ENCODE data around the gene DIPK1B. TPM values are rescaled to one million over a fixed set of nuclear protein-coding genes. Genes with fewer than 3 reads are reported as not detected.

Gene DIPK1B
- 51.3 and 52.9 TPM in 2 replicates for total RNA-seq
- long read RNA-seq, transcript FAM69B-201 (3 exons, 2,410 nt): major isoform, 6 of 13 reads
- long read RNA-seq, partial matches to known transcripts: 4 of 13 reads
- long read RNA-seq, other reads (novel, unspliced or antisense): 2 of 13 reads

GRCh38 chr9:136711751-136712689 is at the start of gene DIPK1B:
TSS of gene DIPK1B (plus strand) at chr9:136712572. CDS start at chr9:136712666, 94 bp downstream.
- TF ChIP-seq CTCF (IDR thresholded peaks at IDR 0.05; ENCODE audit: unreplicated experiment): peak; percentile 10
- peaks cover 10% of the 10 kb centered on the region for H3K27me3 Mint-ChIP-seq
- H3K27ac Mint-ChIP-seq: peak within 1 kb of the TSS; percentile 20
- H3K36me3 Mint-ChIP-seq (ENCODE audit: insufficient read depth): peaks cover 5% of the 10 kb centered on the region
- H3K4me3 Mint-ChIP-seq (ENCODE audit: low read depth): peak within 1 kb of the TSS; percentile 71
- peak; percentile 53 for DNase-seq (ENCODE audit: low spot score, unreplicated experiment)
- no peaks in the 10 kb centered on the region for H3K9me3 Mint-ChIP-seq (ENCODE audit: low read depth)
- H3K4me1 Mint-ChIP-seq (ENCODE audit: low read depth): peaks cover 4% of the 10 kb centered on the region

DNA sequence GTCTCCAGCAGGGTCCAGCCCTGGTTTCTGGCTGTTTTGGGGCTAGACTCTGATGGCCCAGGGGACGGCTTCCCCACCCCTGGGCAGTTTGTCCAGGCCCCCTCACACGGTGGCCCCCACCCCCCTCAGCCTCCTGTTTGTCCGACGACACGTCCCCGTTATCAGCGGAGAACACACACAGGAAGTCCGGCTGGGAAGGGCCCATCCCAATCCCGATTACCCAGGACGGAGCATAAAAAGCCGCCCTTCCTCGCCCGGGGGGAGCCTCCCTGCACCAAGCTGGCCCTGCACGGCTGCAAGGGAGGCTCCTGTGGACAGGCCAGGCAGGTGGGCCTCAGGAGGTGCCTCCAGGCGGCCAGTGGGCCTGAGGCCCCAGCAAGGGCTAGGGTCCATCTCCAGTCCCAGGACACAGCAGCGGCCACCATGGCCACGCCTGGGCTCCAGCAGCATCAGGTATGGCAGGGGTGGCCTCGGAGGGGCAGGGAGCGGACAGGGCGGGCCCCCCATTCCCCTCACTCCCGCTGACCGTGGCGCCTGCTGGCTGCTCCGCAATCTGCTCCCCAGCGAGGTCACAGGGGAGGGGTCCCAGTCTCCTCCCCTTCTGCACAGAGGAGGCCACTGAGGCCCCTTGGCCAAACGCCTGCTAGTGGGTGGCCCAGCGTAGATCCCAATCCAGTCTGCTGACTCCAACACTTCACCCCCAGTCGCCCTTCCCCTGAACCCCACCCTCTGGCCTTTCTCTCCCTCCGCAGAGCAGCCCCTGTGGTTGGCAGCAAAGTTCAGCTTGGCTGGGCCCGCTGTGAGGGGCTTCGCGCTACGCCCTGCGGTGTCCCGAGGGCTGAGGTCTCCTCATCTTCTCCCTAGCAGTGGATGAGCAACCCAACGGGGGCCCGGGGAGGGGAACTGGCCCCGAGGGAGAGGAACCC is 49.5 kb upstream of the DIPK1B start, which contains the start of gene EGFL7:
TSS of gene EGFL7 (plus strand) at position 261 of the 926 bp plus-strand sequence. CDS start 5,367 bp downstream, outside the sequence.
- Mint-ChIP-seq H3K36me3 (ENCODE audit: insufficient read depth) (no peaks in the 10 kb centered on the region), H3K9me3 (ENCODE audit: low read depth) (no peaks in the 10 kb centered on the region)

DNA sequence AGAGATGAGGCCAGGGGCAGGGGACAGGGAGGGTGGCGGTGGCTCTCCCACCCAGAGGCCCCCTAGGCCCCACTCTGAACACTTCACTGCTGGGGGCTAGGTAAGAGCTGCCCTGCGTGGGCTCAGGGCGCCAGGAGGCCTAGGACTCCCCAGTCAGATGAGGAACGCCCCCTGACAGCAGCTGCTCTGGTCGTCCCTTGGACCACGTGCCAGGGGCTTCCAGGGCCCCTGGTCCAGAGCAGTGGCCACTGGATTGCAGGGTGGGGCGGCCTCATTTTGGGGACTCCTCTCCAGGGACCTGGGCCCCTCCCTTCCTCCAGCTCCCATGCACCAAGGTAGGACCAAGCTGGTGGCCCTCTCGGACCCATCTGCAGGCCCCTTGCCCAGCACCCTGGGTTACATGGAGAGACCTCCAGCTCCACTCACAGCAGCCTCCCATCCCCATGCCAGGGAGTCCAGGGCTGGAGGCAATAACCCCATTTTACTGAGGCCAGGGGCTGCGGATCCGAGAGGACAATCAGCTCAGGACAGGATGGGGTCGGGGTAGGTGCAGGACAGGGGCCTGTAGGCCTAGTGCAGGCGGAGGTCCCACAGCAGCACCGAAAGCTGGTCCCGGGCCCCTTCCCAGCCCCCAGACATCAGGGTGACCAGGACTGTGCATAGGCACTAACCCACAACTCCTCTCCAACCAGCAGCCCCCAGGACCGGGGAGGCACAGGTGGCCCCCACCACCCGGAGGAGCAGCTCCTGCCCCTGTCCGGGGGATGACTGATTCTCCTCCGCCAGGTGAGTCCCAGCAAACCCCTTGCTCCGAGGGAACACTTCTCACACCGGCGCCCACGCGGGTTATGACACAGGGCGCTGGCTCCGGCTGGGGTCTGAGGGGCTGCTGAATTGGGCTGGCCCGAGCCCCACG is 48.1 kb upstream of the DIPK1B start:
- Mint-ChIP-seq H3K9me3 (ENCODE audit: low read depth) (no peaks in the 10 kb centered on the region), H3K4me1 (ENCODE audit: low read depth) (peaks cover 1% of the 10 kb centered on the region), H3K27ac (no peak overlapping the region), H3K4me3 (ENCODE audit: low read depth) (peak overlapping the region; percentile 73), H3K27me3 (no peaks in the 10 kb centered on the region), H3K36me3 (ENCODE audit: insufficient read depth) (no peaks in the 10 kb centered on the region)
- DNase-seq (ENCODE audit: low spot score, unreplicated experiment): no peak
- no peak for TF ChIP-seq CTCF (IDR thresholded peaks at IDR 0.05; ENCODE audit: unreplicated experiment)

More for the DNA sequence above, 49.5 kb upstream of the DIPK1B start, which contains the start of gene EGFL7:
- Mint-ChIP-seq H3K4me1 (ENCODE audit: low read depth) (peaks cover 1% of the 10 kb centered on the region), H3K4me3 (ENCODE audit: low read depth) (peak within 1 kb of the TSS; percentile 5), H3K27me3 (peaks cover 5% of the 10 kb centered on the region), H3K27ac (no peak within 1 kb of the TSS)
- DNase-seq (ENCODE audit: low spot score, unreplicated experiment): no peak
- TF ChIP-seq CTCF (IDR thresholded peaks at IDR 0.05; ENCODE audit: unreplicated experiment): no peak

DNA sequence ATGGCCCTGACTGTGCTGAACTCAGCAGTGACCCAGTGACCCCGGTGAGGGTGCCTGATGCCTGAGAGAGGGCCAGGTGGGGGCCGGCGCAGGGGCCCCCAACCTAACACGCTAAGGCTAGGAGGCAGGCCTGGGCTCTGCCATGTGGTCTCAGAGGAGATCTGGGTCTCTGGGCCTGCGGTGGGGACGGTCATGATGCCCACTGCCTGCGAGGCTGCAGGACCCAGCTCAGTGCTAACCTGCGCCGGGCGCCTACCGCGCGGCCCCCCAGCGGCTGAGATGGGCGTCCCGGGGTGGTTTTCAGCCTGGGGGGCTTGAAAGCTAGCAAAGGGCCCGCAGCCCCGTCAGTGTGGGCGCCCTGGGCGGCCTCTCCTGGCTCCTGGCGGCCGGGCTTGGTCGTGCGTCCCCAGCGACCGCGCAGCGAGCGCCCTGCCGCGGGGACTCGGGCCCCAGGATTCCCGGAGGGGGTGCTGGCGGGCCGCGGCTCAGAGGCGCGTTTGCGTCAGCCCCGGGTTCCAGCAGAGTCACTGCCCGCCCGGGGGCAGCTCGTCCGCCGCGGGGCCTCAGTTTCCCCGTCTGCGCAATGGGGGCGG is 47.2 kb upstream of the DIPK1B start:
- Mint-ChIP-seq H3K36me3 (ENCODE audit: insufficient read depth) (no peaks in the 10 kb centered on the region), H3K4me1 (ENCODE audit: low read depth) (peaks cover 1% of the 10 kb centered on the region), H3K9me3 (ENCODE audit: low read depth) (no peaks in the 10 kb centered on the region), H3K27ac (peak overlapping the region; percentile 13), H3K27me3 (no peaks in the 10 kb centered on the region), H3K4me3 (ENCODE audit: low read depth) (peak overlapping the region; percentile 73)
- TF ChIP-seq CTCF (IDR thresholded peaks at IDR 0.05; ENCODE audit: unreplicated experiment): peak; percentile 57
- DNase-seq (ENCODE audit: low spot score, unreplicated experiment): peak; percentile 52

Measured in progenitor cell of endocrine pancreas (in vitro differentiated cells).